Medulla oblongata (tissue), 1 donor: ENCODE measurements around the gene HSD17B13.

Source experiments
- DNase-seq: peaks from one replicate; pipeline ENCODE4 v3.0.0-alpha.2; 2015; ENCODE audit errors: extremely low spot score

Gene HSD17B13

GRCh38 chr4:87266986-87267385 is 55.7 kb downstream of the HSD17B13 start:
- DNase-seq: no peak

- no peak for DNase-seq
These were observed 59.8 kb downstream of the HSD17B13 start for GRCh38 chr4:87262886-87263285.

GRCh38 chr4:87260477-87260876 is 62.2 kb downstream of the HSD17B13 start:
- no peak for DNase-seq

- no peak for DNase-seq
These were observed 64.0 kb downstream of the HSD17B13 start for GRCh38 chr4:87258677-87259076.

- peak; percentile 61 for DNase-seq
These were observed 65.2 kb downstream of the HSD17B13 start for GRCh38 chr4:87257523-87257922.

- no peak for DNase-seq
These were observed 66.9 kb downstream of the HSD17B13 start for GRCh38 chr4:87255755-87256154.
